ENCODE measurements around the gene RNASE8. TPM values are rescaled to one million over a fixed set of nuclear protein-coding genes. Genes with fewer than 3 reads are reported as not detected.

RNASE8 gene
- total and polyA plus RNA-seq, 4 experiments from 2014 or later: not detected

GRCh38 chr14:21098076-21098891 lies 40.7 kb downstream of the RNASE8 start, which contains the start of gene ZNF219:
ZNF219 (minus strand) TSS chr14:21098655; CDS start chr14:21093591, 5,064 bp downstream.
- Histone ChIP-seq H3K9me3 (ENCODE audit: control insufficient read depth in 1 of 2, low read length in 2 of 2) (no peaks in the 10 kb centered on the region), H3K36me3 (ENCODE audit: insufficient read depth, low read length) (no peaks in the 10 kb centered on the region), H3K27ac (ENCODE audit: low read depth, low read length) (peak within 1 kb of the TSS; percentile 59), H3K4me3 (ENCODE audit: low read length in 2 of 2) (peak within 1 kb of the TSS; percentile 38 to 47), H3K4me1 (ENCODE audit: insufficient read depth, low read length) (peaks cover 24% of the 10 kb centered on the region), H3K27me3 (ENCODE audit: insufficient read depth, low read length) (no peaks in the 10 kb centered on the region)
- Mint-ChIP-seq H3K36me3 (peaks cover 0 to 5% of the 10 kb centered on the region in 2 donors), H3K9me3 (no peaks in the 10 kb centered on the region), H3K4me1 (peaks cover 10 to 45% (median 16%) of the 10 kb centered on the region in 4 donors), H3K27ac (peak within 1 kb of the TSS; percentile 93 to 95 (median 93)), H3K4me3 (peak within 1 kb of the TSS; percentile 80 to 95 (median 87)), H3K27me3 (no peaks in the 10 kb centered on the region)
- peak; percentile 31 to 54 (median 42) for DNase-seq
- POLR2A ChIA-PET (ENCODE audit: partially characterized antibody): interaction anchor here (0.8 to 2.4 kb wide), 3 partner anchors 10 to 73 kb away, joined by 3 to 15 read pairs (median 6); partner anchors contain the start of gene ARHGEF40
- intact Hi-C loops (cut with micrococcal nuclease): loop anchor here (5.0 kb wide), 1 partner anchor 416 kb away; the partner anchor contains the start of gene RNASE4
- CTCF ChIA-PET (ENCODE audit: partially characterized antibody): interaction anchor here (1.2 to 7.3 kb wide), 4 partner anchors 7 to 99 kb away, joined by 5 to 296 read pairs (median 116); partner anchors contain the start of genes SLC39A2 and TMEM253

GRCh38 chr14:21098892-21099595 lies 41.4 kb downstream of the RNASE8 start:
- H3K27me3 ChIP-seq (ENCODE audit: insufficient read depth, low read length): no peaks in the 10 kb centered on the region
- H3K4me1 ChIP-seq (ENCODE audit: insufficient read depth, low read length): peaks cover 26% of the 10 kb centered on the region
- ChIA-PET POLR2A (ENCODE audit: partially characterized antibody) (interaction anchor here (0.6 to 2.4 kb wide), 3 partner anchors 11 to 84 kb away, joined by 3 to 15 read pairs (median 5); partner anchors contain the start of gene ARHGEF40), CTCF (ENCODE audit: partially characterized antibody) (interaction anchor here (1.5 to 13.9 kb wide), 2 partner anchors 31 to 84 kb away, joined by 7 to 399 read pairs; no protein-coding TSS in a partner anchor)
- no peaks in the 10 kb centered on the region for H3K9me3 ChIP-seq (ENCODE audit: control insufficient read depth in 1 of 2, low read length in 2 of 2)
- H3K4me3 ChIP-seq (ENCODE audit: low read length in 2 of 2): peak overlapping the region; percentile 38 to 47
- no peaks in the 10 kb centered on the region for H3K36me3 ChIP-seq (ENCODE audit: insufficient read depth, low read length)
- Mint-ChIP-seq H3K36me3 (peaks cover 0 to 5% of the 10 kb centered on the region in 2 donors), H3K9me3 (no peaks in the 10 kb centered on the region), H3K4me3 (peak overlapping the region; percentile 80 to 95 (median 87)), H3K4me1 (peaks cover 12 to 50% (median 18%) of the 10 kb centered on the region in 4 donors), H3K27ac (peak overlapping the region; percentile 92 to 95 (median 93)), H3K27me3 (no peaks in the 10 kb centered on the region)
- intact Hi-C loops (cut with micrococcal nuclease): loop anchor here (5.0 kb wide), 1 partner anchor 417 kb away; the partner anchor contains the start of gene RNASE4
- DNase-seq: no peak
- peak overlapping the region; percentile 59 for H3K27ac ChIP-seq (ENCODE audit: low read depth, low read length)

GRCh38 chr14:21099596-21099985 lies 42.0 kb downstream of the RNASE8 start:
- peak overlapping the region; percentile 62 to 95 (median 87) for H3K4me3 Mint-ChIP-seq
- DNase-seq: no peak
- Histone ChIP-seq H3K4me3 (ENCODE audit: low read length in 2 of 2) (no peak overlapping the region), H3K27ac (ENCODE audit: low read depth, low read length) (no peak overlapping the region), H3K4me1 (ENCODE audit: insufficient read depth, low read length) (peaks cover 30% of the 10 kb centered on the region), H3K9me3 (ENCODE audit: control insufficient read depth in 1 of 2, low read length in 2 of 2) (no peaks in the 10 kb centered on the region), H3K27me3 (ENCODE audit: insufficient read depth, low read length) (no peaks in the 10 kb centered on the region), H3K36me3 (ENCODE audit: insufficient read depth, low read length) (no peaks in the 10 kb centered on the region)
- no peaks in the 10 kb centered on the region for H3K9me3 Mint-ChIP-seq
- intact Hi-C loops (cut with micrococcal nuclease): loop anchor here (5.0 kb wide), 1 partner anchor 417 kb away; the partner anchor contains the start of gene RNASE4
- no peaks in the 10 kb centered on the region for H3K27me3 Mint-ChIP-seq
- peaks cover 14 to 56% (median 21%) of the 10 kb centered on the region in 4 donors for H3K4me1 Mint-ChIP-seq
- ChIA-PET POLR2A (ENCODE audit: partially characterized antibody) (interaction anchor here (0.6 to 1.5 kb wide), 3 partner anchors 29 to 172 kb away, joined by 3 to 5 read pairs (median 3); partner anchors contain the start of gene ARHGEF40), CTCF (ENCODE audit: partially characterized antibody) (interaction anchor here (1.5 to 13.9 kb wide), 2 partner anchors 32 to 85 kb away, joined by 7 to 399 read pairs; no protein-coding TSS in a partner anchor)
- H3K36me3 Mint-ChIP-seq: peaks cover 0 to 6% of the 10 kb centered on the region in 2 donors
- peak overlapping the region; percentile 92 to 95 (median 93) for H3K27ac Mint-ChIP-seq

- Mint-ChIP-seq H3K27ac (peak within 1 kb of the TSS in 6 of 7 donors; percentile 46 to 99 (median 93)), H3K36me3 (peaks cover 0 to 6% of the 10 kb centered on the region in 2 donors), H3K4me1 (peaks cover 16 to 55% (median 24%) of the 10 kb centered on the region in 4 donors), H3K9me3 (no peaks in the 10 kb centered on the region), H3K27me3 (no peaks in the 10 kb centered on the region), H3K4me3 (peak within 1 kb of the TSS in 5 of 8 donors; percentile 12 to 95 (median 36))
- H3K27ac ChIP-seq (ENCODE audit: low read depth, low read length): no peak within 1 kb of the TSS
- intact Hi-C loops (cut with micrococcal nuclease): loop anchor here (5.0 kb wide), 1 partner anchor 244 kb away; no protein-coding TSS in a partner anchor
- H3K27me3 ChIP-seq (ENCODE audit: insufficient read depth, low read length): no peaks in the 10 kb centered on the region
- peaks cover 36% of the 10 kb centered on the region for H3K4me1 ChIP-seq (ENCODE audit: insufficient read depth, low read length)
- no peaks in the 10 kb centered on the region for H3K9me3 ChIP-seq (ENCODE audit: control insufficient read depth in 1 of 2, low read length in 2 of 2)
- ChIA-PET CTCF (ENCODE audit: partially characterized antibody) (interaction anchor here (1.0 to 13.9 kb wide), 5 partner anchors 6 to 86 kb away, joined by 3 to 399 read pairs (median 118); no protein-coding TSS in a partner anchor), POLR2A (ENCODE audit: partially characterized antibody) (interaction anchor here (1.3 to 4.8 kb wide), 3 partner anchors 8 to 30 kb away, joined by 4 to 57 read pairs (median 5); no protein-coding TSS in a partner anchor)
- DNase-seq: no peak
- H3K4me3 ChIP-seq (ENCODE audit: low read length in 2 of 2): no peak within 1 kb of the TSS
- no peaks in the 10 kb centered on the region for H3K36me3 ChIP-seq (ENCODE audit: insufficient read depth, low read length)
Measured at GRCh38 chr14:21100931-21101330, 43.3 kb downstream of the RNASE8 start, which contains the start of gene TMEM253. TMEM253 (plus strand) TSS chr14:21101066; CDS start chr14:21101344, 278 bp downstream.

- Histone ChIP-seq H3K9me3 (ENCODE audit: control insufficient read depth in 1 of 2, low read length in 2 of 2) (no peaks in the 10 kb centered on the region), H3K36me3 (ENCODE audit: insufficient read depth, low read length) (no peaks in the 10 kb centered on the region), H3K4me3 (ENCODE audit: low read length in 2 of 2) (no peak overlapping the region), H3K27ac (ENCODE audit: low read depth, low read length) (no peak overlapping the region), H3K4me1 (ENCODE audit: insufficient read depth, low read length) (peaks cover 39% of the 10 kb centered on the region), H3K27me3 (ENCODE audit: insufficient read depth, low read length) (no peaks in the 10 kb centered on the region)
- peaks cover 0 to 6% of the 10 kb centered on the region in 2 donors for H3K36me3 Mint-ChIP-seq
- H3K4me1 Mint-ChIP-seq: peaks cover 19 to 50% (median 28%) of the 10 kb centered on the region in 4 donors
- POLR2A ChIA-PET (ENCODE audit: partially characterized antibody): interaction anchor here (1.3 to 4.8 kb wide), 5 partner anchors 8 to 90 kb away, joined by 3 to 82 read pairs (median 5); no protein-coding TSS in a partner anchor
- CTCF ChIA-PET (ENCODE audit: partially characterized antibody): interaction anchor here (0.6 to 13.9 kb wide), 6 partner anchors 7 to 409 kb away, joined by 3 to 399 read pairs (median 60); no protein-coding TSS in a partner anchor
- peak overlapping the region in 3 of 8 donors; percentile 8 to 37 (median 20) for H3K4me3 Mint-ChIP-seq
- H3K9me3 Mint-ChIP-seq: no peaks in the 10 kb centered on the region
- H3K27ac Mint-ChIP-seq: peak overlapping the region in 4 of 7 donors; percentile 18 to 99 (median 46)
- no peak for DNase-seq
- no peaks in the 10 kb centered on the region for H3K27me3 Mint-ChIP-seq
- intact Hi-C loops (cut with micrococcal nuclease): loop anchor here (2.0 to 5.0 kb wide), 2 partner anchors 245 to 759 kb away; partner anchors contain the start of gene PARP2
Measured at GRCh38 chr14:21101802-21102413, 44.3 kb downstream of the RNASE8 start.

Measured in CD4-positive, alpha-beta memory T cell (primary cell).